Fibroblast of gingiva (primary cell): Measurements from ENCODE around the gene ATP6V0A1.
"Not testable (repeated sequence)": the region's sequence is repeated elsewhere in the genome, so short reads cannot be mapped to it uniquely, and the experiment has no call there.

Source experiments
- DNase-seq: peaks from one replicate; pipeline ENCODE4 v3.0.0-alpha.2; 2011; ENCODE audit warnings: low read depth

The ATP6V0A1 gene

GRCh38 chr17:42458497-42459255 lies at the start of gene ATP6V0A1:
Gene ATP6V0A1, plus strand, starts transcription at chr17:42458878. Its CDS starts 2,017 bp downstream, at chr17:42460895.
- DNase-seq, result peak; percentile 83

- peak; percentile 97 for DNase-seq
Measured at GRCh38 chr17:42409523-42410318, 49.0 kb upstream of the ATP6V0A1 start.

GRCh38 chr17:42410319-42410685 lies 48.4 kb upstream of the ATP6V0A1 start:
- no peak for DNase-seq

- peak; percentile 87 for DNase-seq
Measured at GRCh38 chr17:42411361-42411760, 47.3 kb upstream of the ATP6V0A1 start.

GRCh38 chr17:42411905-42412679 lies 46.6 kb upstream of the ATP6V0A1 start:
- no peak for DNase-seq

GRCh38 chr17:42413464-42414040 lies 45.1 kb upstream of the ATP6V0A1 start:
- DNase-seq, result no peak

- DNase-seq, result no peak
Measured at GRCh38 chr17:42414704-42415409, 43.8 kb upstream of the ATP6V0A1 start.

- DNase-seq, result not testable (repeated sequence)
Measured at GRCh38 chr17:42417981-42418380, 40.7 kb upstream of the ATP6V0A1 start.

GRCh38 chr17:42421136-42421506 lies 37.6 kb upstream of the ATP6V0A1 start:
- DNase-seq, result no peak

GRCh38 chr17:42421507-42422338 lies 37.0 kb upstream of the ATP6V0A1 start:
- peak; percentile 62 for DNase-seq

GRCh38 chr17:42422412-42422957 lies 36.2 kb upstream of the ATP6V0A1 start:
- DNase-seq, result no peak

GRCh38 chr17:42422958-42423712 lies 35.5 kb upstream of the ATP6V0A1 start, which contains the start of gene CAVIN1:
Gene CAVIN1, minus strand, starts transcription at chr17:42423256. Its CDS starts 159 bp downstream, at chr17:42423097.
- DNase-seq, result peak; percentile 99

- no peak for DNase-seq
Measured at GRCh38 chr17:42423766-42424165, 34.9 kb upstream of the ATP6V0A1 start.

- DNase-seq, result peak; percentile 72
Measured at GRCh38 chr17:42424991-42425610, 33.6 kb upstream of the ATP6V0A1 start.

- peak; percentile 97 for DNase-seq
Measured at GRCh38 chr17:42428141-42428944, 30.3 kb upstream of the ATP6V0A1 start.

GRCh38 chr17:42429726-42430447 lies 28.8 kb upstream of the ATP6V0A1 start:
- DNase-seq, result no peak

- DNase-seq, result peak; percentile 26
Measured at GRCh38 chr17:42431758-42432161, 26.9 kb upstream of the ATP6V0A1 start.
